Fibroblast of villous mesenchyme (primary cell): ENCODE measurements around the gene C10orf62. TPM values are rescaled to one million over a fixed set of nuclear protein-coding genes. Genes with fewer than 3 reads are reported as not detected.

Experiments
- DNase-seq: peaks from one replicate; pipeline ENCODE4 v3.0.0-alpha.2; 2010; ENCODE audit warnings: low read depth
- H3K4me3 ChIP-seq: 2 replicates; pipeline ENCODE4 v1.5.1; 2011; ENCODE audit warnings: low read depth, mild to moderate bottlenecking, low read length
- total RNA-seq: library from RNA; depleted of rRNA; stranded (reverse); fragments of >200 nt; gene quantifications from 2 replicates; pipeline ENCODE4 v1.2.3, GENCODE V29; 2012
- TF ChIP-seq, protein P1 (sequence below): IDR thresholded peaks from 2 replicates; pipeline ENCODE4 v1.5.1; 2012; ENCODE audit warnings: low read depth, mild to moderate bottlenecking, low read length; ENCODE audit not compliant: insufficient read depth

Gene C10orf62
- total RNA-seq, 1 donor = not detected

DNA sequence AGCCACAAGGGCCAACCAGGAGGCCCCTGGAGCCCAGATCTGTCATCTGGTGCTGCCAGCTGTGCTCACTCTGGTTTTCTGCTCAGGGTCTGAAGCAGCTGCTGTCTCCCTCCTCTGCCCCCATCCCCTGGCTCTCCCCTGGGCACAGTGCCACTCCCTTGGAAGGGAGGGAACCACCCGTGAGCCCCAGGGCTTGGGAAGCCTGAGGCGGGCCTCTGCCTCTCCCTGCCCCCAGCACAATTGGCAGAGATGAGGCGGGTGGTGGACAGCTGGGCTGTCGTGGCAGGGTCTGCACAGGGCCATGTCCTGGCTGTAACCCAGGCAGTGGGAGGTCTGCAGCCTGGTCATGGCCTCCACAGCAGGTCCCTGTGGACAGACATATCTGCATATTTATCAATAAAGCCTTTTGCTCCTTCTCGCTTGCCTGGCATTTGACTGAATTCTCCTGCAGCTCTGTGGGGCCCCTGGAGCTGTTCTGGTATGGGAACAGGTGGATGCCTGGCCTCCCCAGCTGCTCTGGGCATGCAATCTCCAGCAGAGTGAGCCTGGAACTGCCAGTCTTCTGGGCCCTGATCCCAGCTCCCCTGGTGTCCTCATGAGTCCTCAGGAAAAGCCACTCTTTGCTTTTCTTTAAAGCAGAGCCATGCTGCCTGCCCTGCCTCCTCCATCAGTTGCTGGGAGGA, 18.6 kb upstream of the C10orf62 start:
- H3K4me3 ChIP-seq = no peak overlapping the region
- no peak for DNase-seq
- TF ChIP-seq, protein P1, sequence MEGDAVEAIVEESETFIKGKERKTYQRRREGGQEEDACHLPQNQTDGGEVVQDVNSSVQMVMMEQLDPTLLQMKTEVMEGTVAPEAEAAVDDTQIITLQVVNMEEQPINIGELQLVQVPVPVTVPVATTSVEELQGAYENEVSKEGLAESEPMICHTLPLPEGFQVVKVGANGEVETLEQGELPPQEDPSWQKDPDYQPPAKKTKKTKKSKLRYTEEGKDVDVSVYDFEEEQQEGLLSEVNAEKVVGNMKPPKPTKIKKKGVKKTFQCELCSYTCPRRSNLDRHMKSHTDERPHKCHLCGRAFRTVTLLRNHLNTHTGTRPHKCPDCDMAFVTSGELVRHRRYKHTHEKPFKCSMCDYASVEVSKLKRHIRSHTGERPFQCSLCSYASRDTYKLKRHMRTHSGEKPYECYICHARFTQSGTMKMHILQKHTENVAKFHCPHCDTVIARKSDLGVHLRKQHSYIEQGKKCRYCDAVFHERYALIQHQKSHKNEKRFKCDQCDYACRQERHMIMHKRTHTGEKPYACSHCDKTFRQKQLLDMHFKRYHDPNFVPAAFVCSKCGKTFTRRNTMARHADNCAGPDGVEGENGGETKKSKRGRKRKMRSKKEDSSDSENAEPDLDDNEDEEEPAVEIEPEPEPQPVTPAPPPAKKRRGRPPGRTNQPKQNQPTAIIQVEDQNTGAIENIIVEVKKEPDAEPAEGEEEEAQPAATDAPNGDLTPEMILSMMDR = no peak

DNA sequence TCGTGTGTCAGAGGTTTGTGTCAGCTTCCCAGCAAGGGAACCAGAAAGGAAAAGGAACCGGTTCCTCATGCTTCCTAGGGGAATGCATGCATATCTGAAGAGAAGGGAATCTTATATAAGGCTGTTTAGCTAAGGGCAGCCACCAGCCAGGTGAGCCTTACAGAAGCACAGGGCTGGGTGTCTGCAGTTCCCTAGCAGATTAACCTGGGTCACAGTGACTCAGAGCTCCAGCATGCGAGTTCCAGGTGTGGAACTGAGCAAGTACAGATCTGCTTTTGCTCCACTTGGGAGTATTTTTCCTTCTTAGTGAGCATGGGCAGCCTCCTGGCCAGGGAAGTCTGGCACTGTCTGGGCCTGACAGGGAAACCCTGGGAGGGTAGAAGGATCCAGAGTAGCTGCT, 17.9 kb upstream of the C10orf62 start:
- no peak for DNase-seq
- TF ChIP-seq, protein P1 = no peak
- H3K4me3 ChIP-seq = no peak overlapping the region

DNA sequence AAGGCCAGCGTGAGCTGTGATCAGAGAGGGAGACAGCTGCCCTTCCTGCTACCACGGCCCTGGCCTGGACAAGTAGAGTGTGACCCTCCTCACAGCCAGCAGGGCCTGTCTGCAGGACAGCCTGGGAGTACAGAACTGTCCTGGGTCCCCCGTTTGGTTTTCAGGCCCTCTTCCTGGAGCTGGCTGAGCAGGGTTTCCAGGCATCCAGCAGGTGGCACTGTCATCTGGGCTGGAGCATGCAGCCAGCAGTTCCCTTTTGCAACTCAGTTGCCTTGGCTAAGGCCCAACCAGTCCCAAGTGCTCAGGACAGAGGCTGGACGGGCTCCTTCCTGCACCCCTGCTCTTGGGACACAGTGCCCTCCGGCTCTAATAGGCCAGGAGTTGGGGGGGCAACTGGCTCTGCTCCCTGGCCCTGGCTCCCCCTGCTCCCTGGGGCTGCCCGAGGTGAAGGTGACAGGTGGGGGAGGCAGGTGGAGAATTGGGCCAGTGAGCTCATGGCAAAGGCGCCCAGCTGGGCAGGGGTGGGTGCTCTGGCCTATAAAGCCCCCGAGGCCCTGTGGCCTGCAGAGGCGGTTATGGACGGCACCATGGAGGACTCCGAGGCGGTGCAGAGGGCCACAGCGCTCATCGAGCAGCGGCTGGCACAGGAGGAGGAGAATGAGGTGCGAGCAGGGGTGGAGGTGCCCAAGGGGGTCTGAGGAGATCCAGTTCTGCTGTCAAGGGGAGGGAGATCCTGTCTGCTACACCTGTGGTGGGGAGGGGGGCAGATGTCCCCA, 17.1 kb upstream of the C10orf62 start, which contains the start of gene ANKRD2:
ANKRD2 (plus strand) TSS at position 566 of the 776 bp plus-strand sequence; CDS start at position 576, 10 bp downstream.
- TF ChIP-seq, protein P1 = peak; percentile 89
- no peak within 1 kb of the TSS for H3K4me3 ChIP-seq
- DNase-seq = peak; percentile 78

DNA sequence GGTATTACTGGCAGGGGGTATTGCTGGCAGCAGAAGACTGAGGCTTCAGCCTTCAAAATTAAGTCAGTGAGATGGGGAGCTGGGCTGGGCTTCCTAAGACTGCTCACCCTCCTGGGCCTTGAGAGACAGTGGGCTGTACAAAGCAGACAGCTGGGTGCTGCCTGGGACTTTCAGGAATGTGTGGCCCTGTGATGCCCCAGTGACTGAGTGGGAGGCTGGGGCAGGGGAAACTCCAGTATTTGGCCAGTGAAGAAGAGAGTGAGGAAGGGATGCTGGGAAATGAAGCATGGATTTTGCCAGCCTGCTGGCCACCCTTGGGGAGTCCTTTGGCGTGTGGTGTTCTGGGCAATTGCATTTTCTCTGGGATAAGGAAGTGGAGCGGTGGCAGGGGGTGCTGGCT, 16.5 kb upstream of the C10orf62 start:
- DNase-seq = no peak
- TF ChIP-seq, protein P1 = no peak

DNA sequence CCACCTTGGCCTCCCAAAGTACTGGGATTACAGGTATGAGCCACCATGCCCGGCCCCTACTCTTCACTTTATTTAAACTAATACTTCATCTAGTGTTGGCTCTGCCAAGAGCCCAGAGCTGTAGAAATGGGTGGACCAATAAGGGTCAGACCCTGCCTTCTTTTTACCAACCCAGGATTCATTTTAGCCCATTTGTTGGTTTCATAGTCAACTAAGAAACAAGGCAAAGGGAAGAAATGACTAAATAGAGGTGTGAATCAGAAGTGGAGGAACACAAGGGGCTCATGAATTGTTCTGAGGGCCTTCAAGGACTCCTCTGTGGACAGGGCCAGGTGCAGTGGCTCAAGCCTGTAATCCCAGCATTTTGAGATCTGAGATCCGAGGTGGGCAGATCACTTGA, 15.8 kb upstream of the C10orf62 start:
- DNase-seq = no peak
- H3K4me3 ChIP-seq = no peak overlapping the region
- TF ChIP-seq, protein P1 = no peak

More for the DNA sequence above, 16.5 kb upstream of the C10orf62 start:
- H3K4me3 ChIP-seq = no peak overlapping the region

DNA sequence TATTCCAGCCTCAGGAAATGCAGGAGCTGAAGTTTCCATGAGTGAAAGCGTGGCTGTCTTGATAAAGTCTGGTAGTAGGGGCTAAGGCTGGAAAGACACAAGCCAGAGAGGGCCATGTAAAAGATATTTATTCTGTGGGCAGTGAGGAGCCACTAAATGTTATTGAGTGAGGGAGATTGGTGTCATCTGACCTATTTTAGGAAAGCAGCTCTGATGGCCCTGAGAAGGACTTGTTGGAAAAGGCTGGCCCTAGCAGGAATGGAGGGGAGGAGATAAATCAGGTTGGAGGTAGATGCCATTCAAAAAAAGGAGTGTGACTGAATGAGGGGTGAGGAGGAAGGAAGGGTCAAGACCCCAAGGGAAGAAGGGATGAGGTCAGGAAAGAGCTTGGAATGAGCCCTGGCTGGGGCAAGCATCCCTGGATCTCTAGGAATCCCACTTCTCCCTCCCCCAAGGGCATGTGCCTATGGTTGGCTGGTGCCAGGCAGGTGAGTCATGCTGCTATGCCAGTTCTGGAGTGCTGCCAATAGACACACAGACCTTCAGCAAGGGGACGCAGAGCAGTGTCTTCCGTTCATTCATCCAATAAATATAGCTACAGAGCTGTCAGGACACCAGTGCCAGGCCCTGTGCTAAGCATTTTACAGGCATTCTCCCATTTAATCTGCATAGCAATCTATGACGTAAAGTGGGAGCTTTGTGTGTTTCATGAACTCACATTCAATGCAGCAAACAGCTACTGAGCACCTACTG, 15.0 kb upstream of the C10orf62 start:
- peak; percentile 54 for DNase-seq

More for the DNA sequence above, 15.0 kb upstream of the C10orf62 start:
- H3K4me3 ChIP-seq = no peak overlapping the region
- TF ChIP-seq, protein P1 = no peak
